MCF 10A (cell line): ENCODE results near the gene DGCR8. TPM values are rescaled to one million over a fixed set of nuclear protein-coding genes. Genes with fewer than 3 reads are reported as not detected.

Experiments used
- BruUV-seq: library from RNA; stranded (reverse); fragments of 400-500 nt; replicated peaks from 2 replicates; lab custom pipeline; 2021; lab: Mats Ljungman, UMichigan
- CTCF ChIA-PET: fragments of 300-600 bp; sonication (Branson Sonifier 250); formaldehyde crosslinking; extraction: SDS; loops from one replicate; lab custom pipeline; 2021; ENCODE audit warnings: antibody characterized with exemption, inconsistent platforms; lab: Yijun Ruan, JAX
- POLR2A ChIA-PET: fragments of 300-600, 350-650 bp; sonication (Branson Sonifier 250); formaldehyde crosslinking; extraction: SDS; loops from one replicate; lab custom pipeline; 2020; ENCODE audit warnings: antibody characterized with exemption, inconsistent platforms; lab: Yijun Ruan, JAX
- DNase-seq: peaks from one replicate; pipeline ENCODE4 v3.0.0-alpha.2; 2018; ENCODE audit not compliant: unreplicated experiment
- H3K27ac Mint-ChIP-seq: one replicate; pipeline ENCODE4 v1.8.0; 2022; ENCODE audit warnings: mild to moderate bottlenecking, low read depth, mixed read lengths; ENCODE audit not compliant: unreplicated experiment
- H3K27me3 Mint-ChIP-seq: one replicate; pipeline ENCODE4 v1.8.0; 2022; ENCODE audit warnings: mixed read lengths; ENCODE audit not compliant: insufficient read depth, unreplicated experiment
- H3K36me3 Mint-ChIP-seq: one replicate; pipeline ENCODE4 v1.8.0; 2022; ENCODE audit warnings: mild to moderate bottlenecking, moderate library complexity, mixed read lengths; ENCODE audit not compliant: insufficient read depth, unreplicated experiment
- H3K4me1 Mint-ChIP-seq: one replicate; pipeline ENCODE4 v1.8.0; 2022; ENCODE audit warnings: mixed read lengths; ENCODE audit not compliant: insufficient read depth, unreplicated experiment
- H3K4me3 Mint-ChIP-seq: one replicate; pipeline ENCODE4 v1.8.0; 2022; ENCODE audit warnings: mild to moderate bottlenecking, moderate library complexity, mixed read lengths; ENCODE audit not compliant: unreplicated experiment
- H3K9me3 Mint-ChIP-seq: one replicate; pipeline ENCODE4 v1.8.0; 2022; ENCODE audit warnings: mixed read lengths; ENCODE audit not compliant: unreplicated experiment
- intact Hi-C: fragments of 100-400 bp; cut with micrococcal nuclease; formaldehyde crosslinking; loops from 2 replicates; pipeline ENCODE4 v1.14.1; 2022
- total RNA-seq: library from RNA; stranded (reverse); gene quantifications from 2 replicates; pipeline ENCODE4 v1.2.3, GENCODE V29; 2022
- TF ChIP-seq, protein P1 (sequence below): fragments of 200-600 bp; IDR thresholded peaks from one replicate; pipeline ENCODE4 v1.8.0; 2022; ENCODE audit warnings: antibody characterized with exemption, mild to moderate bottlenecking; ENCODE audit not compliant: unreplicated experiment

DGCR8 gene
- total RNA-seq, 1 experiment from 2014 or later, result 40.8 TPM

DNA sequence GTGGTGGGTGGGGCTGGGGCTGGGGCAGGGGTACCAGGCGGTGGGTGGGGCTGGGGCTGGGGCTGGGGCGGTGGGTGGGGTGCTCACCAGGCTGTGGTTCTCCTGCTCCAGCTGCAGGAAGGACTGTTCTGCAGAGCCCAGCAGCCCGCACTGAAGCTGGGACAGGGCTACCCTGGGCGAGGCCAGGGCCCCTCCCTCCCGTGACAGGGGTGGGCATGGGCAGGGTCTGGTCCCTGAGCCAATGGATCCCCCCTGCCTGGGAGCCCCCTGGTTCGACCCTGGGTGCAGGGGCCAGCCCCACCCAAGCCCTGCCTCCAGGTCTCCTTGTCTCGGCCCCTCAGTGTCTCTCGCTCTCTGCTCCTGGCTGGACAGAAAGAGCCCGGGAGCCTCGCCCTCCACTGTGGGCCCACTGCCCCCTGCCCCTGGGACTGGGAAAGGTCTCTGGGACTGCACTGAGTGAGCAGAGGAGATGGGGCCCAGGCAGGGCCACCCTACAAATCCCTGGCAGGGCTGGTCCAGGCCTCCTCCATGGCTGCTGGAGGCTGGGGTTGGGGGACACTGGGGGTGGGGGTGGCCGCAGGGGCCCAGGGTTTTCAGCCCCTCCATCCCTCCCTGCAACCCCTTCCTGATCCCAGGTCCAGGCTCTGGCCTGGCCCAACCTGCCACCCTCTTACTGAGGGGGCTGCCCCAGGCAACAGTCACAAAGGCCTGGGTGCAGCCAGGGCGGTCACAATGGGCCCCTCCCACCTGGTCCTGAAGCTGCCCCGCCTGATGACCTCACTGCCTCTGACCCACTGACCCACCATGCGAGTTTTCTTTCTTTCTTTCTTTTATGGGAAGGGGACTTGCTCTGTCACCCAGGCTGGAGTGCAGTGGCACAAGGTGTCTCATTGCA, 70.6 kb downstream of the DGCR8 start, which contains the start of gene CCDC188:
Gene CCDC188 (minus strand): TSS at position 675 of the 895 bp plus-strand sequence. CDS start 69 bp downstream, at position 606.
- Mint-ChIP-seq H3K4me1 (no peaks in the 10 kb centered on the region), H3K36me3 (peaks cover 6% of the 10 kb centered on the region), H3K27me3 (no peaks in the 10 kb centered on the region), H3K27ac (no peak within 1 kb of the TSS), H3K9me3 (no peaks in the 10 kb centered on the region), H3K4me3 (no peak within 1 kb of the TSS)
- no peak for DNase-seq
- BruUV-seq, result no TSS peak
- CTCF ChIA-PET, result no interaction called here
- TF ChIP-seq, protein P1, sequence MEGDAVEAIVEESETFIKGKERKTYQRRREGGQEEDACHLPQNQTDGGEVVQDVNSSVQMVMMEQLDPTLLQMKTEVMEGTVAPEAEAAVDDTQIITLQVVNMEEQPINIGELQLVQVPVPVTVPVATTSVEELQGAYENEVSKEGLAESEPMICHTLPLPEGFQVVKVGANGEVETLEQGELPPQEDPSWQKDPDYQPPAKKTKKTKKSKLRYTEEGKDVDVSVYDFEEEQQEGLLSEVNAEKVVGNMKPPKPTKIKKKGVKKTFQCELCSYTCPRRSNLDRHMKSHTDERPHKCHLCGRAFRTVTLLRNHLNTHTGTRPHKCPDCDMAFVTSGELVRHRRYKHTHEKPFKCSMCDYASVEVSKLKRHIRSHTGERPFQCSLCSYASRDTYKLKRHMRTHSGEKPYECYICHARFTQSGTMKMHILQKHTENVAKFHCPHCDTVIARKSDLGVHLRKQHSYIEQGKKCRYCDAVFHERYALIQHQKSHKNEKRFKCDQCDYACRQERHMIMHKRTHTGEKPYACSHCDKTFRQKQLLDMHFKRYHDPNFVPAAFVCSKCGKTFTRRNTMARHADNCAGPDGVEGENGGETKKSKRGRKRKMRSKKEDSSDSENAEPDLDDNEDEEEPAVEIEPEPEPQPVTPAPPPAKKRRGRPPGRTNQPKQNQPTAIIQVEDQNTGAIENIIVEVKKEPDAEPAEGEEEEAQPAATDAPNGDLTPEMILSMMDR, result no peak
- POLR2A ChIA-PET, result no interaction called here
- intact Hi-C loops, result no loop called here

DNA sequence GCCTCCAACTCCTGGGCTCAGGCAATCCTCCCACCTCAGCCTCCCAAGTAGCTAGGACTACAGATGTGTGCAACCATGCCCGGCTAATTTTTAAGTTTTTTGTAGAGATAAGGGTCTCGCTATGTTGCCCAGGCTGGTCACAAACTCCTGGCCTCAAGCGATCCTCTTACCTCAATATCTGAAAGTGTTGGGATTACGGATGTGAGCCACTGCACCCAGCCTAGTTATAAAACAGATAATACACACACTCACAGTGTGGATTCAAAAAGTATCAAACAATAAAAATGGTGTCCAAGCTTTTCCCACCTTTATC, 71.2 kb downstream of the DGCR8 start:
- TF ChIP-seq, protein P1, result no peak

GRCh38 chr22:20152464-20152890, 72.4 kb downstream of the DGCR8 start:
- ChIA-PET POLR2A (no interaction called here), CTCF (interaction anchor here (6.0 kb wide), 1 partner anchor 132 kb away, joined by 51 read pairs; no protein-coding TSS in a partner anchor)
- no peaks in the 10 kb centered on the region for H3K27me3 Mint-ChIP-seq
- H3K36me3 Mint-ChIP-seq, result peaks cover 3% of the 10 kb centered on the region
- no peak overlapping the region for H3K4me3 Mint-ChIP-seq
- H3K9me3 Mint-ChIP-seq, result no peaks in the 10 kb centered on the region
- no TSS peak for BruUV-seq
- intact Hi-C loops, result no loop called here
- no peak overlapping the region for H3K27ac Mint-ChIP-seq
- no peak for DNase-seq
- TF ChIP-seq, protein P1, result no peak
- no peaks in the 10 kb centered on the region for H3K4me1 Mint-ChIP-seq

More for the DNA sequence above, 71.2 kb downstream of the DGCR8 start:
- intact Hi-C loops, result no loop called here
- no peak overlapping the region for H3K4me3 Mint-ChIP-seq
- CTCF ChIA-PET, result no interaction called here
- no peaks in the 10 kb centered on the region for H3K9me3 Mint-ChIP-seq
- BruUV-seq, result no TSS peak
- H3K27ac Mint-ChIP-seq, result no peak overlapping the region
- POLR2A ChIA-PET, result no interaction called here
- DNase-seq, result no peak
- no peaks in the 10 kb centered on the region for H3K4me1 Mint-ChIP-seq
- peaks cover 6% of the 10 kb centered on the region for H3K36me3 Mint-ChIP-seq
- H3K27me3 Mint-ChIP-seq, result no peaks in the 10 kb centered on the region

DNA sequence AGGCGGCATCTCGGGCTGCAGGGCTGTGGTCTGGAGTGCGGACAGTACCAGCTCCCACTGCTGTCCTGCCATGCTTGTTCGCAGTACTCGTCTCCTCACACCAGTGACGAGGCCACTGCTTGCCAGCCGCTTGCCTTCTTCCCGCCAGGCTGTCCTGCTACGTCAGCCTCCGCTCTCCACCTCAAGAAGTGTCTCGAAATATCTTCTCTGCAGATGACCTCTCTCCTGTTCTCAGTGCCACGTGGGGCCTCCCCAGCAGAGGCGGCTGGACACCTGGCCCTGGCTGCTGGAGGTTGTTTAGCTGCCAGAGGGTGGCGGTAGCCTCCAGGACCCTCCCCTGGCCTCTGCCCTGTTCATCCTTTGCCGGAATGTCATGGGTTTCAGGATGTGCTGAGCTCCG, 73.9 kb downstream of the DGCR8 start:
- no peaks in the 10 kb centered on the region for H3K9me3 Mint-ChIP-seq
- H3K36me3 Mint-ChIP-seq, result no peaks in the 10 kb centered on the region
- no peaks in the 10 kb centered on the region for H3K4me1 Mint-ChIP-seq
- intact Hi-C loops, result no loop called here
- H3K4me3 Mint-ChIP-seq, result no peak overlapping the region
- POLR2A ChIA-PET, result no interaction called here
- H3K27me3 Mint-ChIP-seq, result no peaks in the 10 kb centered on the region
- TF ChIP-seq, protein P1, result no peak
- CTCF ChIA-PET, result interaction anchor here (6.0 kb wide), 1 partner anchor 130 kb away, joined by 51 read pairs; no protein-coding TSS in a partner anchor
- DNase-seq, result no peak
- no peak overlapping the region for H3K27ac Mint-ChIP-seq
- no TSS peak for BruUV-seq
